ENCODE results near the gene HOXA7. TPM values are rescaled to one million over a fixed set of nuclear protein-coding genes. Genes with fewer than 3 reads are reported as not detected.

HOXA7 gene
- total RNA-seq, 1 experiment from 2014 or later: 0.56 TPM

- ChIA-PET CTCF (no interaction called here), POLR2A (ENCODE audit: low non-redundant PET) (no interaction called here)
- H3K36me3 ChIP-seq (ENCODE audit: insufficient read depth, low read length, poor library complexity, severe bottlenecking): no peaks in the 10 kb centered on the region
- H3K9me3 ChIP-seq (ENCODE audit: low read depth, low read length, poor library complexity, severe bottlenecking): no peaks in the 10 kb centered on the region
- BruUV-seq (replicated peaks): no TSS peak
- peaks cover 61% of the 10 kb centered on the region for H3K27me3 ChIP-seq (replicated peaks; ENCODE audit: insufficient read depth, low read depth, low read length, poor library complexity)
- peaks cover 7% of the 10 kb centered on the region for H3K4me1 ChIP-seq (ENCODE audit: insufficient read depth, low read length, poor library complexity, severe bottlenecking)
- DNase-seq (ENCODE audit: low spot score): no peak
- H3K4me3 ChIP-seq (ENCODE audit: low read depth, low read length, poor library complexity, severe bottlenecking): no peak overlapping the region
- TF ChIP-seq EZH2 (IDR thresholded peaks at IDR 0.05; ENCODE audit: borderline replicate concordance, low read depth, low read length, poor library complexity, severe bottlenecking): no peak
- TF ChIP-seq CTCF (conservative IDR thresholded peaks at IDR 0.05; ENCODE audit: low read depth, low read length): no peak
- no peak overlapping the region for H3K27ac ChIP-seq (ENCODE audit: low read depth, low read length, poor library complexity, severe bottlenecking)
- intact Hi-C loops (cut with micrococcal nuclease; ENCODE audit: unreplicated experiment): loop anchor here (2.0 to 10.0 kb wide), 3 partner anchors 477 to 1265 kb away; no protein-coding TSS in a partner anchor
Measured at GRCh38 chr7:27159266-27160144, 3.0 kb upstream of the HOXA7 start.

GRCh38 chr7:27158436-27159265 is 2.2 kb upstream of the HOXA7 start:
- CTCF ChIA-PET: interaction anchor here (0.6 to 0.7 kb wide), 2 partner anchors 305 to 1256 kb away, joined by 3 read pairs; no protein-coding TSS in a partner anchor

More at GRCh38 chr7:27158436-27159265, 2.2 kb upstream of the HOXA7 start:
- H3K27me3 ChIP-seq (replicated peaks; ENCODE audit: insufficient read depth, low read depth, low read length, poor library complexity): peaks cover 61% of the 10 kb centered on the region
- no peak for DNase-seq (ENCODE audit: low spot score)
- no TSS peak for BruUV-seq (replicated peaks)
- TF ChIP-seq EZH2 (IDR thresholded peaks at IDR 0.05; ENCODE audit: borderline replicate concordance, low read depth, low read length, poor library complexity, severe bottlenecking) (no peak), CTCF (conservative IDR thresholded peaks at IDR 0.05; ENCODE audit: low read depth, low read length) (no peak)
- H3K4me1 ChIP-seq (ENCODE audit: insufficient read depth, low read length, poor library complexity, severe bottlenecking): peaks cover 7% of the 10 kb centered on the region
- no peaks in the 10 kb centered on the region for H3K36me3 ChIP-seq (ENCODE audit: insufficient read depth, low read length, poor library complexity, severe bottlenecking)
- intact Hi-C loops (cut with micrococcal nuclease; ENCODE audit: unreplicated experiment): no loop called here
- H3K27ac ChIP-seq (ENCODE audit: low read depth, low read length, poor library complexity, severe bottlenecking): no peak overlapping the region
- POLR2A ChIA-PET (ENCODE audit: low non-redundant PET): no interaction called here
- no peak overlapping the region for H3K4me3 ChIP-seq (ENCODE audit: low read depth, low read length, poor library complexity, severe bottlenecking)
- H3K9me3 ChIP-seq (ENCODE audit: low read depth, low read length, poor library complexity, severe bottlenecking): no peaks in the 10 kb centered on the region

Data from A673 (cell line).